H1 (cell line): ENCODE results near the gene FGFR2. TPM values are rescaled to one million over a fixed set of nuclear protein-coding genes. Genes with fewer than 3 reads are reported as not detected.

ENCODE experiments used
- CTCF ChIA-PET: fragments of 300-600 bp; sonication (Branson Sonifier 250); formaldehyde crosslinking; loops from one replicate; lab custom pipeline; 2021; ENCODE audit not compliant: partially characterized antibody; lab: Charles Lee
- POLR2A ChIA-PET: fragments of 300-600 bp; sonication (Branson Sonifier 250); formaldehyde crosslinking; loops from one replicate; lab custom pipeline; 2021; ENCODE audit warnings: inconsistent platforms; ENCODE audit not compliant: partially characterized antibody; lab: Charles Lee
- DNase-seq, 2 experiments: peaks; one replicate each; pipeline versions ENCODE4 v3.0.0 to v3.0.0-alpha.2; 2010 to 2022; ENCODE audit warnings: low spot score in 2 of 2, low read depth in 1 of 2, mixed read lengths in 1 of 2
- FAIRE-seq: peaks from 2 replicates; lab custom pipeline; 2011; peaks lifted over from hg19 to GRCh38; lab: Jason Lieb, UNC
- H2AFZ ChIP-seq: 2 replicates; pipeline ENCODE4 v1.8.1; 2012; ENCODE audit warnings: low read length, inconsistent platforms
- H2AK5ac ChIP-seq: 2 replicates; pipeline ENCODE4 v1.6.1; 2013; ENCODE audit warnings: low read depth, low read length
- H2BK120ac ChIP-seq: replicated peaks from 2 replicates; pipeline ENCODE3; 2013; ENCODE audit warnings: low read depth, low read length, inconsistent platforms
- H2BK12ac ChIP-seq: 2 replicates; pipeline ENCODE4 v1.6.1; 2013; ENCODE audit warnings: low read depth, low read length
- H2BK15ac ChIP-seq: 2 replicates; pipeline ENCODE4 v1.6.1; 2013; ENCODE audit warnings: low read length
- H2BK20ac ChIP-seq: 2 replicates; pipeline ENCODE4 v1.6.1; 2013; ENCODE audit warnings: low read length
- H2BK5ac ChIP-seq: 2 replicates; pipeline ENCODE4 v1.6.1; 2013; ENCODE audit warnings: low read depth, low read length
- H3K14ac ChIP-seq: 2 replicates; pipeline ENCODE4 v1.6.1; 2013; ENCODE audit warnings: inconsistent platforms; ENCODE audit not compliant: insufficient read length
- H3K18ac ChIP-seq: 2 replicates; pipeline ENCODE4 v1.6.1; 2013; ENCODE audit warnings: low read length; ENCODE audit errors: extremely low read depth
- H3K23ac ChIP-seq: 2 replicates; pipeline ENCODE4 v1.6.1; 2013; ENCODE audit warnings: inconsistent platforms; ENCODE audit not compliant: insufficient read length
- H3K23me2 ChIP-seq: 2 replicates; pipeline ENCODE4 v1.6.1; 2013; ENCODE audit warnings: low read depth, low read length
- H3K27ac ChIP-seq: 2 replicates; pipeline ENCODE4 v1.6.1; 2011; ENCODE audit warnings: low read depth, low read length, inconsistent platforms
- H3K27me3 ChIP-seq, 4 experiments: replicated peaks in 1 of 4; 1 replicate in 1 of 4; 2 replicates in 3 of 4; pipeline versions ENCODE4 v1.6.1 to v1.8.1; 2011 to 2013; ENCODE audit warnings: low read length in 3 of 4, mild to moderate bottlenecking in 3 of 4, inconsistent platforms in 2 of 4, mixed read lengths in 2 of 4, moderate library complexity in 1 of 4; ENCODE audit not compliant: control insufficient read depth in 3 of 4, insufficient read depth in 3 of 4; ENCODE audit errors: extremely low read depth in 1 of 4
- H3K36me3 ChIP-seq, 4 experiments: 2 replicates each; pipeline versions ENCODE4 v1.6.1 to v1.8.1; 2011 to 2013; ENCODE audit warnings: mild to moderate bottlenecking in 4 of 4, low read length in 3 of 4, moderate library complexity in 2 of 4, control low read depth in 1 of 4, inconsistent platforms in 1 of 4; ENCODE audit not compliant: insufficient read depth in 4 of 4, control insufficient read depth in 2 of 4
- H3K4ac ChIP-seq: replicated peaks from 2 replicates; pipeline ENCODE3; 2013; ENCODE audit warnings: low read length, low read depth, mixed read lengths, inconsistent platforms; ENCODE audit not compliant: insufficient read length
- H3K4me1 ChIP-seq, 4 experiments: replicated peaks in 1 of 4; 1 replicate in 1 of 4; 2 replicates in 3 of 4; pipeline versions ENCODE4 v1.6.1 to v1.8.1; 2011 to 2013; ENCODE audit warnings: low read length in 3 of 4, inconsistent platforms in 2 of 4, mixed read lengths in 1 of 4; ENCODE audit not compliant: insufficient read depth in 4 of 4, control insufficient read depth in 3 of 4
- H3K4me2 ChIP-seq, 2 experiments: 2 replicates each; pipeline versions ENCODE4 v1.6.1 to v1.8.1; 2011 to 2013; ENCODE audit warnings: low read depth in 2 of 2, low read length in 2 of 2, control low read depth in 1 of 2, inconsistent platforms in 1 of 2, mild to moderate bottlenecking in 1 of 2; ENCODE audit not compliant: insufficient read depth in 1 of 2
- H3K4me3 ChIP-seq, 4 experiments: fragments of 200-600, 300-600 bp in 1 of 4; sonication (generic), shearing (Covaris generic), sonication (Bioruptor Twin) in 1 of 4; 2 replicates each; pipeline versions ENCODE4 v1.5.1 to v1.8.1; 2011 to 2016; ENCODE audit warnings: low read length in 4 of 4, low read depth in 3 of 4, control low read depth in 2 of 4, inconsistent platforms in 2 of 4, mild to moderate bottlenecking in 2 of 4, mixed read lengths in 1 of 4, moderate library complexity in 1 of 4; ENCODE audit not compliant: insufficient read depth in 2 of 4; ENCODE audit errors: extremely low read depth in 1 of 4
- H3K56ac ChIP-seq: replicated peaks from 2 replicates; pipeline ENCODE3; 2013; ENCODE audit warnings: low read depth, mild to moderate bottlenecking, mixed read lengths, low read length, inconsistent platforms; ENCODE audit not compliant: insufficient read length
- H3K79me1 ChIP-seq: 2 replicates; pipeline ENCODE4 v1.6.1; 2013; ENCODE audit warnings: low read depth, low read length, control low read depth
- H3K79me2 ChIP-seq, 2 experiments: 2 replicates each; pipeline versions ENCODE4 v1.6.1 to v1.8.1; 2012 to 2013; ENCODE audit warnings: low read length in 2 of 2, mild to moderate bottlenecking in 2 of 2, inconsistent platforms in 1 of 2; ENCODE audit not compliant: insufficient read depth in 2 of 2, control insufficient read depth in 1 of 2
- H3K9ac ChIP-seq, 4 experiments: replicated peaks in 1 of 4; 1 replicate in 1 of 4; 2 replicates in 3 of 4; pipeline versions ENCODE4 v1.6.1 to v1.8.1; 2011 to 2013; ENCODE audit warnings: low read depth in 3 of 4, low read length in 3 of 4, control low read depth in 2 of 4, mild to moderate bottlenecking in 2 of 4, moderate library complexity in 2 of 4, inconsistent platforms in 1 of 4; ENCODE audit errors: extremely low read depth in 1 of 4
- H3K9me3 ChIP-seq, 2 experiments: 2 replicates each; pipeline versions ENCODE4 v1.6.1 to v1.8.1; 2012 to 2013; ENCODE audit warnings: mild to moderate bottlenecking in 2 of 2, moderate library complexity in 2 of 2, control low read depth in 1 of 2, inconsistent platforms in 1 of 2, low read depth in 1 of 2, low read length in 1 of 2, mixed read lengths in 1 of 2; ENCODE audit not compliant: insufficient read depth in 2 of 2
- H4K20me1 ChIP-seq, 2 experiments: replicated peaks in 1 of 2; 2 replicates each; pipeline versions ENCODE3 to v1.8.1; 2011 to 2013; ENCODE audit warnings: inconsistent platforms in 2 of 2, low read length in 2 of 2, mild to moderate bottlenecking in 1 of 2; ENCODE audit not compliant: insufficient read depth in 2 of 2, control insufficient read depth in 1 of 2
- H4K5ac ChIP-seq: 2 replicates; pipeline ENCODE4 v1.6.1; 2013; ENCODE audit warnings: low read length, low read depth, mixed read lengths, inconsistent platforms; ENCODE audit not compliant: insufficient read length
- H4K8ac ChIP-seq: 2 replicates; pipeline ENCODE4 v1.8.0; 2013; ENCODE audit warnings: mild to moderate bottlenecking, moderate library complexity, low read length, inconsistent platforms; ENCODE audit not compliant: insufficient read depth; ENCODE audit errors: extremely low read depth
- H4K91ac ChIP-seq: replicated peaks from 2 replicates; pipeline ENCODE3; 2013; ENCODE audit warnings: low read length, mixed read lengths, inconsistent platforms; ENCODE audit not compliant: insufficient read length
- JUND ChIP-seq: IDR thresholded peaks from 2 replicates; pipeline ENCODE4 v1.6.1; 2011; ENCODE audit warnings: mild to moderate bottlenecking, improper control_type of control experiment, low read length
- WGBS, 2 experiments: shearing (Covaris generic) in 1 of 2; methylation state at CpG; one replicate each; pipeline versions ENCODE4 v1.1.6 to v1.1.7; 2013 to 2015; ENCODE audit warnings: low lambda C conversion rate in 2 of 2, mixed read lengths in 2 of 2, inconsistent platforms in 1 of 2, low coverage in 1 of 2, missing lambda C conversion rate in 1 of 2; ENCODE audit not compliant: insufficient replicate concordance in 2 of 2, insufficient coverage in 1 of 2, insufficient read length in 1 of 2; ENCODE audit errors: extremely low coverage in 1 of 2, missing lambda C conversion rate in 1 of 2; 5-methylcytosine and 5-hydroxymethylcytosine counted together
- polyA plus RNA-seq, 7 experiments: library from polyadenylated mRNA; depleted of rRNA in 3 of 7; stranded (reverse) in 5 of 7; unstranded in 2 of 7; fragments of >200 nt in 5 of 7; fragments of 200-250 nt in 2 of 7; gene quantifications; 1 replicate in 5 of 7; 2 replicates in 1 of 7; 4 replicates in 1 of 7; pipeline versions ENCODE4 v1.2.1 to v1.2.3, GENCODE V29; 2011 to 2013; ENCODE audit warnings: missing spikeins in 2 of 7, mixed read lengths in 2 of 7
- total RNA-seq: library from RNA; stranded (reverse); fragmentation: NEBNext Ultra II Directional; extraction: Animal tissue kit (Norgen Biotek cat#: 25700); gene quantifications from 2 replicates; pipeline ENCODE4 v1.2.1, GENCODE V29; 2021
- TF ChIP-seq, protein P1 (sequence below): IDR thresholded peaks from 2 replicates; pipeline ENCODE4 v1.6.1; 2011; ENCODE audit warnings: low read depth, mild to moderate bottlenecking, low read length; ENCODE audit not compliant: insufficient read depth

The FGFR2 gene
- total and polyA plus RNA-seq, 2 of the 8 experiments (the other 6 are each of a cell fraction or from before 2014, with no cell fraction given) = 50.2 to 81.2 TPM

DNA sequence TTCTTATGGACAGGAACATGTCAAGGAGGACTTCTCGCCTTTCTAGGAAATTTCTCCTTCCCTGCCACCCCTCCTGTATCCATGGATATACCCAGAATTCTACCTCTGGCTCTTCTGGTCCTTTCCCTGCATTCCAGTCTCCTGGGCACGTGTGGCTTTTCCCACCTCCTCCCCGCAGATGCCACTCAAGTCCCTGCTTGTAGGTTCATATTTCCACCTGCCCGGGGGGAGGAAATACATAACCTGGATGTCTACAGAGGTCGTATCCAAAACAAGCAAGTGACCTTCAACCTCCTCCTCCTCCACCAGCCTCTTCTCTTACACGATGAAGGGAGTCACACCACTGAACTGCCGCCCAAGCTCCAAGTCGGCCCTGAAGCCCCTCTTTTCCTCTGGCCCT, 20.7 kb downstream of the FGFR2 start:
- Histone ChIP-seq H3K27ac (no peak overlapping the region), H2AFZ (no peak overlapping the region), H3K23me2 (0 out of 2 replicates have a peak, but pooled peaks cover 2% of the 10 kb centered on the region), H3K4ac (no peak overlapping the region), H3K9ac (no peak overlapping the region), H4K5ac (no peak overlapping the region), H3K27me3 (no peaks in the 10 kb centered on the region), H3K9me3 (no peaks in the 10 kb centered on the region), H2BK5ac (peak overlapping the region; percentile 58), H4K8ac (no peak overlapping the region), H3K79me2 (peaks cover 53 to 76% of the 10 kb centered on the region in 2 experiments), H3K4me3 (no peak overlapping the region), H4K20me1 (peaks cover 45 to 51% of the 10 kb centered on the region in 2 experiments), H3K36me3 (peaks cover 0 to 34% (median 0%) of the 10 kb centered on the region in 4 experiments; a peak in 3 of 8 replicates), H3K18ac (no peak overlapping the region), H4K91ac (no peak overlapping the region), H3K14ac (no peak overlapping the region), H3K4me2 (no peak overlapping the region), H2AK5ac (0 out of 2 replicates have a peak overlapping the region, but pooled peaks have one; percentile 7), H3K4me1 (peaks cover 42 to 58% (median 51%) of the 10 kb centered on the region in 4 experiments), H3K23ac (no peak overlapping the region), H2BK12ac (peak overlapping the region; percentile 35), H3K79me1 (peaks cover 20% of the 10 kb centered on the region), H2BK120ac (no peak overlapping the region), H2BK20ac (no peak overlapping the region), H3K56ac (no peak overlapping the region), H2BK15ac (0 out of 2 replicates have a peak overlapping the region, but pooled peaks have one; percentile 61)
- DNase-seq (no peak), FAIRE-seq (no peak)
- CTCF ChIA-PET = interaction anchor here (1.0 to 1.4 kb wide), 2 partner anchors 38 to 86 kb away, joined by 3 to 4 read pairs; no protein-coding TSS in a partner anchor
- WGBS, 2 experiments = 74% methylated on average over 8 of the region's 8 CpGs; no CpG with 5 or more reads in 1 of the 2 experiments
- POLR2A ChIA-PET = interaction anchor here (0.6 to 2.6 kb wide), 6 partner anchors 12 to 76 kb away, joined by 3 to 8 read pairs (median 5); no protein-coding TSS in a partner anchor
- TF ChIP-seq JUND = no peak
- TF ChIP-seq, protein P1, sequence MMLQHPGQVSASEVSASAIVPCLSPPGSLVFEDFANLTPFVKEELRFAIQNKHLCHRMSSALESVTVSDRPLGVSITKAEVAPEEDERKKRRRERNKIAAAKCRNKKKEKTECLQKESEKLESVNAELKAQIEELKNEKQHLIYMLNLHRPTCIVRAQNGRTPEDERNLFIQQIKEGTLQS = no peak
